ENCODE data around the gene ELMOD3. TPM values are rescaled to one million over a fixed set of nuclear protein-coding genes. Genes with fewer than 3 reads are reported as not detected.
A peak's percentile ranks its signal among the peaks of the same experiment; 100 is the strongest.
"Not testable (repeated sequence)": the region's sequence is repeated elsewhere in the genome, so short reads cannot be mapped to it uniquely, and the experiment has no call there.

The ELMOD3 gene
- total RNA-seq, 4 donors from 2014 or later = 17.4 to 21.5 (median 18.3) TPM

GRCh38 chr2:85327822-85328617, 26.5 kb upstream of the ELMOD3 start, which contains the start of gene TGOLN2:
Gene TGOLN2, minus strand, starts transcription at chr2:85327989. Its CDS starts 27 bp downstream, at chr2:85327962.
- peak within 1 kb of the TSS; percentile 80 to 92 (median 85) for H3K4me3 ChIP-seq
- no peaks in the 10 kb centered on the region for H3K27me3 ChIP-seq
- H3K36me3 ChIP-seq = peaks cover 14 to 25% (median 18%) of the 10 kb centered on the region in 4 donors
- TF ChIP-seq POLR2A (IDR thresholded peaks at IDR 0.05; ENCODE audit: low read depth) = peak; percentile 98
- TF ChIP-seq POLR2AphosphoS5 (IDR thresholded peaks at IDR 0.05) = peak; percentile 97 to 100
- TF ChIP-seq EP300 (IDR thresholded peaks at IDR 0.05) = no peak
- TF ChIP-seq, protein P1, sequence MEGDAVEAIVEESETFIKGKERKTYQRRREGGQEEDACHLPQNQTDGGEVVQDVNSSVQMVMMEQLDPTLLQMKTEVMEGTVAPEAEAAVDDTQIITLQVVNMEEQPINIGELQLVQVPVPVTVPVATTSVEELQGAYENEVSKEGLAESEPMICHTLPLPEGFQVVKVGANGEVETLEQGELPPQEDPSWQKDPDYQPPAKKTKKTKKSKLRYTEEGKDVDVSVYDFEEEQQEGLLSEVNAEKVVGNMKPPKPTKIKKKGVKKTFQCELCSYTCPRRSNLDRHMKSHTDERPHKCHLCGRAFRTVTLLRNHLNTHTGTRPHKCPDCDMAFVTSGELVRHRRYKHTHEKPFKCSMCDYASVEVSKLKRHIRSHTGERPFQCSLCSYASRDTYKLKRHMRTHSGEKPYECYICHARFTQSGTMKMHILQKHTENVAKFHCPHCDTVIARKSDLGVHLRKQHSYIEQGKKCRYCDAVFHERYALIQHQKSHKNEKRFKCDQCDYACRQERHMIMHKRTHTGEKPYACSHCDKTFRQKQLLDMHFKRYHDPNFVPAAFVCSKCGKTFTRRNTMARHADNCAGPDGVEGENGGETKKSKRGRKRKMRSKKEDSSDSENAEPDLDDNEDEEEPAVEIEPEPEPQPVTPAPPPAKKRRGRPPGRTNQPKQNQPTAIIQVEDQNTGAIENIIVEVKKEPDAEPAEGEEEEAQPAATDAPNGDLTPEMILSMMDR (IDR thresholded peaks at IDR 0.05) = no peak
- peak within 1 kb of the TSS; percentile 87 to 97 (median 96) for H3K27ac ChIP-seq (replicated peaks in 1 of 4)
- peak; percentile 97 for DNase-seq (ENCODE audit: extremely low spot score)
- intact Hi-C loops (cut with DNase I) = no loop called here
- no peaks in the 10 kb centered on the region for H3K9me3 ChIP-seq
- WGBS = 2% methylated on average over 39 of the region's 57 CpGs
- peaks cover 41 to 52% (median 51%) of the 10 kb centered on the region in 4 donors for H3K4me1 ChIP-seq

DNA sequence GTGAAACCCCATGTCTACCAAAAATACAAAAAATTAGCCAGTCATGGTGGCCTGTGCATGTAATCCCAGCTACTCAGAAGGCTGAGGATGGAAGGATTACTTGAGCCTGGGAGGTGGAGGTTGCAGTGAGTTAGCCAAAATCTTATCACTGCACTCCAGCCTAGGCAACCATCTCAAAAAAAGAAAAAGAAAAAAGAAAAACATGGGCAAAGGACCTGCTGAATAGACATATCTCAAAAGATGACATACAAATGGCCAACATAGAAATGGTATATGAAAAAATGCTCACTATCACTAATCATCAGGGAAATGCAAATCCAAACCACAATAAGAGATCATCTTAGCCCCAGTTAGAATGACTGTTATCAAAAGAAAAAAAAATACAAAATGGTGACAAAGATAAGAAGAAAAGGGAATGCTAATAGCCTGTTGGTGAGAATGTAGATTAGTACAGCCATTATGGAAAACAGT, 25.4 kb upstream of the ELMOD3 start:
- Histone ChIP-seq H3K27ac (replicated peaks in 1 of 4) (no peak overlapping the region), H3K36me3 (peaks cover 2 to 13% (median 7%) of the 10 kb centered on the region in 4 donors), H3K9me3 (no peaks in the 10 kb centered on the region), H3K4me3 (no peak overlapping the region), H3K4me1 (peaks cover 30 to 40% (median 39%) of the 10 kb centered on the region in 4 donors), H3K27me3 (no peaks in the 10 kb centered on the region)
- TF ChIP-seq, protein P1 (IDR thresholded peaks at IDR 0.05) = no peak
- no peak for TF ChIP-seq POLR2A (IDR thresholded peaks at IDR 0.05; ENCODE audit: low read depth)
- no peak for TF ChIP-seq POLR2AphosphoS5 (IDR thresholded peaks at IDR 0.05)
- no peak for TF ChIP-seq EP300 (IDR thresholded peaks at IDR 0.05)
- intact Hi-C loops (cut with DNase I) = no loop called here
- no peak for DNase-seq (ENCODE audit: extremely low spot score)

DNA sequence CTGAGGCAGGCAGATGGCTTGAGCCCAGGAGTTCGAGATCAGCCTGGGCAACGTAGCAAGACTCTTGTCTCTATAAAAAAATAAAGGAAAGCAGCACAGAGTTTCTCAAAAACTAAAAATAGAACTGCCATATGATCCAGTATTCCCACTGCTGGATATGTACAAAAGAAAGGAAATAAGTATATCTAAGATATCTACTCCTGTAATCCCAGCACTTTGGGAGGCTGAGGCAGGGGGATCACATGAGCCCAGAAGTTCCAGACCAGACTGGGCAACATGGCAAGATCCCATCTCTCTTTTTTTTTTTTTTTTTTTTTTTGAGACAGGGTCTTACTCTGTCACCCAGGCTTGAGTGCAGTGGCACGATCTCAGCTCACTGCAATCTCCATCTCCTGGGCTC, 24.9 kb upstream of the ELMOD3 start:
- H3K27ac ChIP-seq (replicated peaks in 1 of 4); H3K9me3 ChIP-seq; DNase-seq (ENCODE audit: extremely low spot score); H3K4me3 ChIP-seq; H3K36me3 ChIP-seq; H3K27me3 ChIP-seq; intact Hi-C loops (cut with DNase I): not testable (repeated sequence)
- peaks cover 26 to 35% (median 34%) of the 10 kb centered on the region in 4 donors for H3K4me1 ChIP-seq
- 72% methylated on average over 3 of the region's 3 CpGs for WGBS

- no peak overlapping the region for H3K4me3 ChIP-seq
- H3K36me3 ChIP-seq = peaks cover 0 to 6% (median 0%) of the 10 kb centered on the region in 4 donors
- DNase-seq (ENCODE audit: extremely low spot score) = no peak
- H3K27ac ChIP-seq (replicated peaks in 1 of 4) = no peak overlapping the region
- no peak for TF ChIP-seq POLR2AphosphoS5 (IDR thresholded peaks at IDR 0.05)
- TF ChIP-seq POLR2A (IDR thresholded peaks at IDR 0.05; ENCODE audit: low read depth) = no peak
- TF ChIP-seq, protein P1 (IDR thresholded peaks at IDR 0.05) = no peak
- no peak for TF ChIP-seq EP300 (IDR thresholded peaks at IDR 0.05)
- WGBS = 76% methylated on average over 13 of the region's 13 CpGs
- intact Hi-C loops (cut with DNase I) = no loop called here
- peaks cover 13 to 22% (median 21%) of the 10 kb centered on the region in 4 donors for H3K4me1 ChIP-seq
- no peaks in the 10 kb centered on the region for H3K27me3 ChIP-seq
- H3K9me3 ChIP-seq = no peaks in the 10 kb centered on the region
Measured at GRCh38 chr2:85330839-85331636, 23.5 kb upstream of the ELMOD3 start.

DNA sequence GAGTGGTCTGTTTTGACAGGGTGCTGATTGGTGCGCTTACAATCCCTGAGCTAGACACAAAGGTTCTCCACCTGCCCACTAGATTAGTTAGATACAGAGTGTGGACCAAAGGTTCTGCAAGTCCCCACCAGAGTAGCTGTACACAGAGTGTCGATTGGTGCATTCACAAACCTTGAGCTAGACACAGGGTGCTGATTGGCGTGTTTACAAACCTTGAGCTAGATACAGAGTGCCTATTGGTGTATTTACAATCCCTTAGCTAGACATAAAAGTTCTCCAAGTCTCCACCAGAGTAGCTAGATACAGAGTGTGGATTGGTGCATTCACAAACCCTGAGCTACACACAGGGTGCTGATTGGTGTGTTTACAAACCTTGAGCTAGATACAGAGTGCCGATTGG, 20.7 kb upstream of the ELMOD3 start:
- H3K4me1 ChIP-seq; H3K27me3 ChIP-seq; H3K36me3 ChIP-seq; DNase-seq (ENCODE audit: extremely low spot score); H3K27ac ChIP-seq (replicated peaks in 1 of 4); intact Hi-C loops (cut with DNase I); H3K4me3 ChIP-seq; H3K9me3 ChIP-seq: not testable (repeated sequence)
- WGBS = 96% methylated on average over 4 of the region's 4 CpGs
